ENCODE results near the gene HPS1.

DNA sequence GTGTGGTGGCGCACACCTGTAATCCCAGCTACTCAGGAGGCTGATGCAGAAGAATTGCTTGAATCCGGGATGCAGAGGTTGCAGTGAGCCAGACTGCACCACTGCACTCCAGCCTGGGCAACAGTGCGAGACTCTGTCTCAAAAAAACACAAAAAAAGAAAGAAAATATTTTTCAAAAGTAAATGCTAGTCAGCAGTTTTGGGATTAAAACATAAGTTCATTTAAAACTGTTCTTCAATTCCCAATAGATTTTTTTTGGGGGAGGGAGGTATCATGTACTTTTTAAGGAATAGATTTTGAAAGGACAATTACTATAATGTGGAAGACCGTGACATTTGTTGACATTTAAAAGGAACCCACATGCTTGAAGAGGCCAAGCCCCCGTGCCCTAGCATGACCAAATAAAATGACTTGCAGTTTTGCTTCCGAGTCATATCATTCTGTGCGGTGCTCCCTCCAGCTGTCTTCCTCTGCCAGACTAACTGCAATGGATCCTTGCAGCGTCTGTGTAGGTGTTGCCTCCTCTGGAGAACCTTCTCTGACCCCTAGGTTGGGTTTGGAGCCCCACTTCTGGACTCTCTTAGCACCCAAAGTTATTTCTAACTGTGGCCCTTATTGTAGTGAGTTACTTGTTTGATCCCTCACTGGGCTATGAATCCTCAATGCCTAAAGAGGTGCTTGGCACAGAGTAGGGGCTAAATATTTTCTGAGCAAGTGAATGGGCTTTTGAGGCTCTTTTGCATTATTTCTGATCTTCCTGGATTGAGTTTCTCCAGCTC is 17.4 kb upstream of the HPS1 start:
- TF ChIP-seq, protein P1, sequence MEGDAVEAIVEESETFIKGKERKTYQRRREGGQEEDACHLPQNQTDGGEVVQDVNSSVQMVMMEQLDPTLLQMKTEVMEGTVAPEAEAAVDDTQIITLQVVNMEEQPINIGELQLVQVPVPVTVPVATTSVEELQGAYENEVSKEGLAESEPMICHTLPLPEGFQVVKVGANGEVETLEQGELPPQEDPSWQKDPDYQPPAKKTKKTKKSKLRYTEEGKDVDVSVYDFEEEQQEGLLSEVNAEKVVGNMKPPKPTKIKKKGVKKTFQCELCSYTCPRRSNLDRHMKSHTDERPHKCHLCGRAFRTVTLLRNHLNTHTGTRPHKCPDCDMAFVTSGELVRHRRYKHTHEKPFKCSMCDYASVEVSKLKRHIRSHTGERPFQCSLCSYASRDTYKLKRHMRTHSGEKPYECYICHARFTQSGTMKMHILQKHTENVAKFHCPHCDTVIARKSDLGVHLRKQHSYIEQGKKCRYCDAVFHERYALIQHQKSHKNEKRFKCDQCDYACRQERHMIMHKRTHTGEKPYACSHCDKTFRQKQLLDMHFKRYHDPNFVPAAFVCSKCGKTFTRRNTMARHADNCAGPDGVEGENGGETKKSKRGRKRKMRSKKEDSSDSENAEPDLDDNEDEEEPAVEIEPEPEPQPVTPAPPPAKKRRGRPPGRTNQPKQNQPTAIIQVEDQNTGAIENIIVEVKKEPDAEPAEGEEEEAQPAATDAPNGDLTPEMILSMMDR (IDR thresholded peaks at IDR 0.05; ENCODE audit: insufficient read depth, low read length, poor library complexity, severe bottlenecking), result no peak
- no peak for TF ChIP-seq EZH2phosphoT487 (conservative IDR thresholded peaks at IDR 0.05; ENCODE audit: low read length)

Data from SU-DHL-6 (cell line).